HG02884 (cell line): ENCODE data around the gene ZC3H11A.
"Not testable (repeated sequence)": the region's sequence is repeated elsewhere in the genome, so short reads cannot be mapped to it uniquely, and the experiment has no call there.

Experiments used
- ATAC-seq: cut with Tn5 transposase; IDR thresholded peaks from one replicate; pipeline ENCODE4 v1.9.1; 2021; ENCODE audit warnings: mild to moderate bottlenecking, moderate library complexity; ENCODE audit not compliant: unreplicated experiment

Gene ZC3H11A

DNA sequence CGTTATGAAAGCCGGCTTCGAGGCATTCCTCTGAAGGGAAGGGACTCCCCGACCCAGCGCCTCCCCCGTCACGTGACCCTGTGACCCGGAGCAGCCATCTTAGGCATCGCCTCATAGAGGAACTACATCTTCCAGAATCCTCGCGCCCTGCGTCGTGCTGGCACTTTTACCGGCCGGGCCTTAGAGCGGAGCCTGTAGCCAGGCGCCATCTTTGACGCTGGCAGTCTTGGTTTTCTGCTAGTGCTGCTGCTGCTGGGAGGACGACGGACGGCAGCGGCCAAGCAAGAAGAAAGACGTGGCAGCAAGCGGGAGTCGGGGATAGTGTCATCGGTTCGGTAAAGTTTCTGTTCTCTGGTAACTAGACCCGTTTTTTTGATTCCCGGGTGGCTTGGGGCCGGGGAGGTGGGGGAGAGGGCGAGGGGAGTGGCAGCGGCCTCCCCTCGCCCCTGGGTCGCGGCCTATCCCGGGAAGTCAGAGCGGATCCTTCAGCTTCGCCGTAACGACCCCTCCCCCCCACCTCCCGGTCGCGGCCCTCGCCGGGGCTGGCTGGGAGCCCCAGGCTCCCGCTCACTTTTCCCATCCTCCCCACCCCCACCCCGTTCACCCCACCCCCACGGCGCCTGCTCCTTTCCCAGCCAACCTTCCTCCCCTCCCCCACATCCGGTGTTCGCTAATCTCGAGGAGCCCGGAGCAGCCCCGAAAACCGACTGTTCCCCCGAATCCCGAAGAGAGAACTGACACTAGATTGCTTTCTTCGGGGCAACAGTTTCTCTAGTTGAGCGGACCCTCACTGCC lies at the start of gene ZC3H11A, which contains the start of gene ZBED6:
Gene ZC3H11A, plus strand, starts transcription at position 183 of the 795 bp plus-strand sequence. CDS start 21,448 bp downstream, outside the sequence.
Gene ZBED6, plus strand, starts transcription at position 183 of the 795 bp plus-strand sequence. CDS start 1,900 bp downstream, outside the sequence.
- ATAC-seq, result peak; percentile 92

- ATAC-seq, result no peak
These were observed 49.1 kb upstream of the ZC3H11A start for GRCh38 chr1:203746281-203746680.

DNA sequence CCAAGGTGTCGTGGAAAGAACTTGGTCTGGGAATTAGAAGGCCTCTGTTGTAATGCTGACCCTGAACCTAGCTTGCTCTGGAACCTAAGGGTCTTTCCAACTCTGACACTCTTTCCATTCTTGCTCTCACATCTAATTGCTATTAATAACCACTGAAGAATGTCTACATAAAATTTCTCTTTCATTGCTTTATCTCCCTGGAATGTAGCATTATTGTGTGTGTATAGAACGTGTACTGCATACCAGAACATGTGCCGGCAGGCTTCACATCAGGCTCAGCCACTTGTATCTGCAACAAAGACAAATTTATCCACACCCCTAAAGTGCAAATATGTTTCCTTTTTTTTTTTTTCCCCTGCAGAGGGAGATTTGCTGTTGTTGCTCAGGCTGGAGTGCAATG lies 44.4 kb upstream of the ZC3H11A start:
- ATAC-seq, result no peak

- ATAC-seq, result not testable (repeated sequence)
These were observed 43.6 kb upstream of the ZC3H11A start for GRCh38 chr1:203751618-203752361.

GRCh38 chr1:203754455-203754864 lies 41.0 kb upstream of the ZC3H11A start:
- peak; percentile 51 for ATAC-seq

GRCh38 chr1:203756036-203756435 lies 39.4 kb upstream of the ZC3H11A start:
- no peak for ATAC-seq

DNA sequence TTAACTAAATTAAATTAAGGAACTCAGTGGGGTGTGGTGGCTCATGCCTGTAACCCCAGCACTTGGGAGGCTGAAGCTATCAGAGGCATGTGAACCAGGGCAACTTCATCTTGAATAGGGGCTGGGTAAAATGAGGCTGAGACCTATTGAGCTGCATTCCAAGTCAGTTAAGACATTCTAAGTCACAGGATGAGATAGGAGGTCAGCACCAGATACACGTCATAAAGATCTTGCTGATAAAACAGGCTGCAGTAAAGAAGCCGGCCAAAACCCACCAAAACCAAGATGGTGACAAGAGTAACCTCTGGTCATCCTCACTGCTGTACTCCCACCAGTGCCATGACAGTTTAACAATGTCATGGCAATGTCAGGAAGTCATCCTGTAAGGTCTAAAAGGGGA lies 36.7 kb upstream of the ZC3H11A start:
- ATAC-seq, result not testable (repeated sequence)

GRCh38 chr1:203760506-203760905 lies 34.9 kb upstream of the ZC3H11A start:
- no peak for ATAC-seq

GRCh38 chr1:203761958-203762357 lies 33.5 kb upstream of the ZC3H11A start:
- not testable (repeated sequence) for ATAC-seq

DNA sequence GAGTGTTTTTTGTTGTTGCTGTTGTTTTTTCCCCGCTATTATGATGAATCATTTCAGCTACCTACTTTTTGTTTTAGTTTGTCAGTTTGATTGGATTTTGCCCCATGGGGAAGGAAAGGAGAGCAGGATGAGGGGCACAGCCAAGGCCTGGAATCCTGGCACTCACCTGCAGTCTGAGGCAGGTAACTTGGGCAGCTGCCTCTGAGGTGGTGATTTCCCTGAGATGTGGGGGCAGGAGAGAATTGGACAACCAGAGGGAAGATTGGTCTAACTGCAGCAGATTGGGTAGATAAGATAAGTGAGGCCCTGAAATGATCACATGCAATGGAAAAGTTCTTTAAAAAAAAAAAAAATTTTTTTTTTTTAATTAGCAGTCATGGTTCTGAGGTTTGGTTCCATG lies 31.9 kb upstream of the ZC3H11A start:
- no peak for ATAC-seq

- ATAC-seq, result no peak
These were observed 31.1 kb upstream of the ZC3H11A start for GRCh38 chr1:203764105-203765028.

DNA sequence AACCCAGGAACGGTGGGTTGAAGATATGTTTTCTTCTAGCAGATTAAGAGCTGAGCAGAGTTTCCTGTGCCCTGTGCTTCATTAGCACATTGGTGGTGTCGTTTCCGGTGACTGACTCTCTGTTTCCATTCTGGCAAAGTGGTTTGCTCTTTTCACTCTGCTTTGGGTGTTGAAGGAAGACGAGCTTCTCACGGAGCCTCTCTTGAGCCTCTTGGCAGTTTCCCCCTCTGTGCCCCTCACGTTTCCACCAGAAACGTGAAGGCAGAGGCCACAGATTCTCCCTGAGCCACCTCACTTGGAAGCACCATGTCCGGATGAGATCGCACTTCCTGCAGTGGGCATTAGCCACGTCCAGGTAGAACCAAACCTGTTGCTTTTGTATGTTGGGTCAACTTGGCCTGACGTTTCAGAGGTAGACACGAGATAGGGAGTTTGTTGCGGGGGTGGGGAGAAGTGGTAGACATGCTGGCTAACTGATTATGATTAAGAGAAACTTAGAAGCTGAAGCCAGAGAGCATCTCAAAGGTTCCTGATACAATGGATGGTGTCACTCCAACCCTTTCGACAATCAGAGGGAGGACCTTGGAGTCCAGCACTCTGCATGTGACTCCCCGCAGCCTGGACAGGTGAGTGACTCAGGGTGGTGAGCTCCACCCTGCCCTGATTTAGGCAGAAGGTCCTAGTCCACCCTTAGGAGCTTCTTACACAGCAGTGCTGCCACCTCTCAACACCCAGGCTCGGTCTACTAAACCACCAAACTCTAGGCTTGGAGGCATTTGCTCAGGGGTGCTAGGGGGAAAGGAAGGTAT lies 30.2 kb upstream of the ZC3H11A start, which contains the start of gene LAX1:
Gene LAX1, plus strand, starts transcription at position 155 of the 809 bp plus-strand sequence. Its CDS starts 383 bp downstream, at position 538.
- ATAC-seq, result peak; percentile 57

DNA sequence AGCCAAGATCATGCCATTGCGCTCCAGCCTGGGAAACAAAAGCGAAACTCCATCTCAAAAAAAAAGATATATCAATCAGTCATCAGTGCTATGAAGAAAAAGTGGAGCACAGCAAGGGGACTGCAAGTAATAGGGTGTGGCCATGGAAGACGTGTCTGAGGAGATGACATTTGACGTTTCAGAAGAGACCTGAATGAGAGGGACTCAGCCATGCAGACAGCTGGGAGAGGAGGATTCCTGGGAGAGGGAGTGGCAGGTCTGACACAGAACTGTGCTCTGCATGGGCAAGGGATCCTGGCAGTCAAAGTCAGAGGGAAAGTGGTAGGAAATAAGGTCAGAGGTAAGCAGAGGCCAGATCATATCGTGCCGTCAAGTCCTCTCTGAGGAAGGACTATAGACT lies 27.2 kb upstream of the ZC3H11A start:
- ATAC-seq, result no peak

- no peak for ATAC-seq
These were observed 25.7 kb upstream of the ZC3H11A start for GRCh38 chr1:203769505-203770343.

DNA sequence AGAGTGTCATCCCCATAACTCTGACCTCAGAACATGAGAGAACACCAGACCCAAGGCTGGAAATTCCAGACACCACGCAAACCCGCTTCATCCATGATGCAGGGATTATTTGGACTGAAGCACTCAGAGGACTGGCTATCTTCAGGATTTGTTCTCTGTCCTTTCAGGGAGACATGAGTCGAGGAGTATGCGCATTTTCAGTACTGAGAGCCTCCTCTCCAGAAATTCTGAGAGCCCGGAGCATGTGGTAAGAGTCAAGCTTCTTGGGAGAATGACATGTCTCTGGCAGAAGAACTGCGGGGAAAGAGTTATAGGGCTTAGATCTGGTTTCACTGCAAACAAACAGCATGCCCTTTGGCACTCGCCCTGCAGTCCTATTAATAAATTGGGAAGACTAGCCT lies 23.5 kb upstream of the ZC3H11A start:
- ATAC-seq, result no peak

- ATAC-seq, result no peak
These were observed 22.6 kb upstream of the ZC3H11A start for GRCh38 chr1:203772836-203773235.

DNA sequence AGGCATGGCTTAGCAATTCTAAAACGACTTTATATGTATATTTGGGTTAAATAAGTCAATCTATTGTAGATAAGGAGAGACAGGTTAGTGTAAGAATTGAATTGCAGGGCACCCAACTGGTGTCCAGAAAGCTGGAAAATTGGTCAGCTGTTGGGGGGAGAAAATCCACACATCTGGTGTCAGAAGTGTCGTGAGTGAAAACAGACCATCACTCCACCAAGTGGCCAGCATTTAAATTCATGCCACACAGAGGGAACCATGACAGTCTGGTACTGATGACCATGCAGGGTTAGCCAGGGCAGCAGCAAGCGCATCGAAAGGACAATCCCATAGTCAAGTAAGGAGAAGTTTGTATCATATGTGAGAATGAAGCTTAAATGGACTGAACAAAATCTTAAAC lies 18.8 kb upstream of the ZC3H11A start:
- no peak for ATAC-seq

DNA sequence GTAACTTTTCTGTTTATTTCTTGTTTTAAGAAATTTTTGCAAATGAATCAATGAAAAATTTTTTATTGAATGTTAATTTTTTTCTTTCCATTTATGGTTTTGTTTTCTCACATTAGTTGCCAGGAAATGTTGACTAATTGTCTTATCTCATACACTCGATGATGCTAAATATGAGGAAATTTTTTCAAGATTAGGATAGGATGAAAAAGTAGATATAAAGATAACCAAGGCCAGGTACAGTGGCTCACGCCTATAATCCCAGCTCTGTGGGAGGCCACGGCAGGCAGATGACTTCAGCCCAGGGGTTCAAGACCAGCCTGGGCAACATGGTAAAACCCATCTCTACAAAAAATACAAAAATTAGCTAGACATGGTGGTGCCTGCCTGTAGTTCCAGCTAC lies 17.8 kb upstream of the ZC3H11A start:
- ATAC-seq, result no peak

DNA sequence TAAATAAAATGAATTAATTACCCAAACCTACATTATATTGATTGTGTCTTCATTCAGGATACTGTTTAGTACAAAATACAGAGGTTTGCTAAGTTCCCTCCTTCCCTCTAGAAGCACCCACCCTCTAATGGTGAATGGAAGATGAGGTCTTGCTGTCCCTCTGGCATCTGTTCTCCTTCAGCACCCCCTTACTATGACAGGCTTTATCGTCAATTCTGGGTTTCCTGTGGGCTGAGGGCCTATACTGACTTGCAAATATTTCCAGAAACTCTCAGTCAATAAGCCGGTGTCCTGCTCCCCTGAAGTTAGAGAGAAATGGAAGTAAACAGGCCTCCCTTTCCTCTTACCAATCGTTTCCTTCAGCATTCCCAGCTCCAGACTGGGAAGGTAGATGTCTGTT lies 17.3 kb upstream of the ZC3H11A start:
- ATAC-seq, result no peak
